RWPE2 (cell line): ENCODE data around the gene PIGC.

ENCODE experiments used
- ATAC-seq: fragments of 200-7000 bp; cut with Tn5 transposase; 3 replicates; pipeline ENCODE4 v1.9.1; 2021; ENCODE audit warnings: low read depth
- DNase-seq: peaks from one replicate; pipeline ENCODE4 v3.0.0-alpha.2; 2020; ENCODE audit warnings: low spot score
- H3K27ac ChIP-seq: fragments of 450-650 bp; 2 replicates; pipeline ENCODE4 v1.5.1; 2017; ENCODE audit warnings: mild to moderate bottlenecking; ENCODE audit not compliant: poor library complexity, severe bottlenecking
- H3K27me3 ChIP-seq: fragments of 250-450 bp; sonication (Bioruptor Pico); 2 replicates; pipeline ENCODE4 v1.5.1; 2021; ENCODE audit warnings: mild to moderate bottlenecking, moderate library complexity; ENCODE audit not compliant: insufficient read depth, poor library complexity, severe bottlenecking
- H3K36me3 ChIP-seq: fragments of 250-450 bp; sonication (Bioruptor Pico); 2 replicates; pipeline ENCODE4 v1.5.1; 2020; ENCODE audit warnings: low read depth, mild to moderate bottlenecking, moderate library complexity
- H3K4me1 ChIP-seq: fragments of 250-450 bp; sonication (Bioruptor Pico); 2 replicates; pipeline ENCODE4 v1.5.1; 2021; ENCODE audit warnings: mild to moderate bottlenecking, moderate library complexity; ENCODE audit not compliant: insufficient read depth, poor library complexity, severe bottlenecking
- H3K4me3 ChIP-seq: fragments of 250-450 bp; sonication (Bioruptor Pico); 2 replicates; pipeline ENCODE4 v1.5.1; 2021; ENCODE audit warnings: mild to moderate bottlenecking, moderate library complexity; ENCODE audit not compliant: severe bottlenecking
- H3K9me3 ChIP-seq: fragments of 250-450 bp; sonication (Bioruptor Pico); 2 replicates; pipeline ENCODE4 v1.5.1; 2021; ENCODE audit warnings: mild to moderate bottlenecking, moderate library complexity; ENCODE audit not compliant: severe bottlenecking
- TF ChIP-seq, protein P1 (sequence below): fragments of 450-650 bp; IDR thresholded peaks from one replicate; pipeline ENCODE4 v1.5.1; 2017; ENCODE audit warnings: mild to moderate bottlenecking, moderate library complexity; ENCODE audit not compliant: poor library complexity, severe bottlenecking

The PIGC gene

DNA sequence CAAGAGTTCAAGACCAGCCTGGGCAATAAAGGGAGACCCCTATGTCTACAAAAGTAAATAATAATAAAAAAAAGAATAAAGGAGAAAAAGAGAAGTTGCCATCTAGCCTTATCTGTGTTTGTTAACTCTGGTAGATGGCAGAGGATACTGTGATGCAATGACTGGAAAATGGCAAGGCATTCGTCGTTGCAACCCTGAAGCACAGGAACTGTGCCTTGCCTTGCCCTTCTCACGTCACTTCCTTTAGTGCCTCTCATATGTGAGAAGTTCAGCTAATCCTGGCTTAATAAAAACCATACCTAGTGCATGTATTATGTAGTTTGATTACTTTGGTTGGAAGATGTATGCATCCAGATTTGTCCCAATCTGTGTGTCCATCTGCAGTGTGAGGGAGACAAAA lies 25.8 kb upstream of the PIGC start:
- TF ChIP-seq, protein P1, sequence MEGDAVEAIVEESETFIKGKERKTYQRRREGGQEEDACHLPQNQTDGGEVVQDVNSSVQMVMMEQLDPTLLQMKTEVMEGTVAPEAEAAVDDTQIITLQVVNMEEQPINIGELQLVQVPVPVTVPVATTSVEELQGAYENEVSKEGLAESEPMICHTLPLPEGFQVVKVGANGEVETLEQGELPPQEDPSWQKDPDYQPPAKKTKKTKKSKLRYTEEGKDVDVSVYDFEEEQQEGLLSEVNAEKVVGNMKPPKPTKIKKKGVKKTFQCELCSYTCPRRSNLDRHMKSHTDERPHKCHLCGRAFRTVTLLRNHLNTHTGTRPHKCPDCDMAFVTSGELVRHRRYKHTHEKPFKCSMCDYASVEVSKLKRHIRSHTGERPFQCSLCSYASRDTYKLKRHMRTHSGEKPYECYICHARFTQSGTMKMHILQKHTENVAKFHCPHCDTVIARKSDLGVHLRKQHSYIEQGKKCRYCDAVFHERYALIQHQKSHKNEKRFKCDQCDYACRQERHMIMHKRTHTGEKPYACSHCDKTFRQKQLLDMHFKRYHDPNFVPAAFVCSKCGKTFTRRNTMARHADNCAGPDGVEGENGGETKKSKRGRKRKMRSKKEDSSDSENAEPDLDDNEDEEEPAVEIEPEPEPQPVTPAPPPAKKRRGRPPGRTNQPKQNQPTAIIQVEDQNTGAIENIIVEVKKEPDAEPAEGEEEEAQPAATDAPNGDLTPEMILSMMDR: no peak
- DNase-seq (no peak), ATAC-seq (no peak)
- no peak overlapping the region for H3K4me3 ChIP-seq
- peaks cover 6% of the 10 kb centered on the region for H3K4me1 ChIP-seq
- H3K27me3 ChIP-seq: no peaks in the 10 kb centered on the region
- no peaks in the 10 kb centered on the region for H3K9me3 ChIP-seq
- H3K27ac ChIP-seq: no peak overlapping the region
- H3K36me3 ChIP-seq: no peaks in the 10 kb centered on the region

- TF ChIP-seq, protein P1: no peak
- no peak overlapping the region for H3K27ac ChIP-seq
- peaks cover 6% of the 10 kb centered on the region for H3K4me1 ChIP-seq
- no peak overlapping the region for H3K4me3 ChIP-seq
- H3K36me3 ChIP-seq: no peaks in the 10 kb centered on the region
- no peak for ATAC-seq
- H3K27me3 ChIP-seq: no peaks in the 10 kb centered on the region
- no peak for DNase-seq
- H3K9me3 ChIP-seq: no peaks in the 10 kb centered on the region
These were observed 24.4 kb upstream of the PIGC start for GRCh38 chr1:172468296-172468695.

DNA sequence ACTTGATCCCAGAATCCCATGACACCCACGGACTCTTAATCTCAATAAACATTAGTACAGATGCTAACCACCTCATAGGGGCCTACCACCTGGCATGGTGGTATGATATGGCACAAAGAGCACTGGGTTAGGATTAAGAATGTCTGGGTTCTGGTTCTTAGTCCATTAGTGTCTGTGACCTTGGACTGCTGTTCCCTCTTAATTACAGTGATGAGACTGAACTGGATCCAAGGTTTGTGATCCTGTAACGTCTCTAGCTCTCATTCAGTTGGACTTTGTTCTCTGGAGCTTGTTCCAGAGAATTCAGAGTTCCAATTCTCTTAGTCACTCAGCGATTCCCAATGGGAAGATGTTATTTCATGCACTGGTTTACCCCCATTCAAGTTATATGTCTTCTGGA lies 23.6 kb upstream of the PIGC start:
- no peak for ATAC-seq
- no peaks in the 10 kb centered on the region for H3K36me3 ChIP-seq
- no peaks in the 10 kb centered on the region for H3K27me3 ChIP-seq
- H3K9me3 ChIP-seq: no peaks in the 10 kb centered on the region
- no peak overlapping the region for H3K27ac ChIP-seq
- no peak for DNase-seq
- H3K4me1 ChIP-seq: peaks cover 6% of the 10 kb centered on the region
- TF ChIP-seq, protein P1: no peak
- H3K4me3 ChIP-seq: no peak overlapping the region

DNA sequence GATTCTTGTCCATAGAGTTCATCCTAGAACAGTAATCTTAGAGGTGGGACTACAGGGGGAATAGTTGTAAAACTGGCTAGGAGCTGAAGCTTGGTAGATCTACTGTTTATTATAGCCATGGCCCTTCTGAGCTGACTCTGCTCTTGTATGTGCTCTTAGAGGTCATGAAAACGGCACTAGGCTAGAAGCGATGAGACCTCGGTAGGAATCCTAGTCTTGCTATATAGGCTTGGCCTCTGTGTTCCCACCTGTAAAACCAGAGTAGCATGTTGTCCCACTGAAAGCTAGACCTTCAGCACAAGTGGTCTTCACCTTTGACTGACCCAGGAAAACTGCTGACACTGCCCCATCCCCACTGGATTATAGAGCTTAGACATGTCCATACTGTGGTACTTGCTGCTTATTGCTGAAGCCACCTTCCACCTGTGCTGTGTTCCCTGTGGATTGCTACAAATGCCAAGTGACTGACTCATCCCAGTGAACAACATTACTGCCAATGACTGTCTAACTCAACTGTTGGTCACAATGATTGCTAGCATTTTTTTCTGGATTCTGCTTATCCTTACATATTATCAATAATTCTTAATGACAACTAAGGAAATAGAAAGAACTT lies 23.0 kb upstream of the PIGC start:
- Histone ChIP-seq H3K4me3 (no peak overlapping the region), H3K27me3 (no peaks in the 10 kb centered on the region), H3K9me3 (no peaks in the 10 kb centered on the region), H3K27ac (no peak overlapping the region), H3K4me1 (peaks cover 6% of the 10 kb centered on the region), H3K36me3 (no peaks in the 10 kb centered on the region)
- TF ChIP-seq, protein P1: no peak
- ATAC-seq: peak; percentile 94
- DNase-seq: no peak

DNA sequence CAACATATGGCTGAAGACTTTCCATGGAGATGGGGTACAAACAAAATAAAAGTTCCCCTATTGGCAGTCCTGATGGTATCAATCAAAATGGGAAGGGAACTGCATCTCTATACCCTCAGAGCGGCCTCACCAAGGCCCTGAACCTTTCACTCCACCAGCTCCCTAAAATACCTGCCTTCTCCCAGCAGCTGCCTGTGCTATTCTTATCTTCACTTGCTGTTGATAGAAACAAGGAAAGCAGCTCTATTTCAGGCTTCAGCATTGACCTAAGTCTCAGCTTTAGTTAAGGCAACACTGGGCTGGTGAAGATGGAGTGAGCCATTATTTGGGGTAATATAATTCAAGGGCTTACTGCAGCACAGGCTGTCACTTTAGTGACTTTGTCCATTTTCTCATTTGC lies 21.7 kb upstream of the PIGC start:
- peaks cover 7% of the 10 kb centered on the region for H3K4me1 ChIP-seq
- H3K27me3 ChIP-seq: no peaks in the 10 kb centered on the region
- DNase-seq (no peak), ATAC-seq (no peak)
- TF ChIP-seq, protein P1: no peak
- H3K27ac ChIP-seq: no peak overlapping the region
- no peaks in the 10 kb centered on the region for H3K9me3 ChIP-seq
- H3K4me3 ChIP-seq: no peak overlapping the region
- no peaks in the 10 kb centered on the region for H3K36me3 ChIP-seq
